GM19099 (cell line): Measurements from ENCODE around the gene TIMM17A.
A peak's percentile ranks its signal among the peaks of the same experiment; 100 is the strongest.

Experiments used
- POLR2A ChIP-seq: IDR thresholded peaks from 3 replicates; pipeline ENCODE4 v1.6.1; 2011; ENCODE audit warnings: low read depth; ENCODE audit not compliant: insufficient read length; ENCODE audit errors: extremely low read depth

TIMM17A gene

DNA sequence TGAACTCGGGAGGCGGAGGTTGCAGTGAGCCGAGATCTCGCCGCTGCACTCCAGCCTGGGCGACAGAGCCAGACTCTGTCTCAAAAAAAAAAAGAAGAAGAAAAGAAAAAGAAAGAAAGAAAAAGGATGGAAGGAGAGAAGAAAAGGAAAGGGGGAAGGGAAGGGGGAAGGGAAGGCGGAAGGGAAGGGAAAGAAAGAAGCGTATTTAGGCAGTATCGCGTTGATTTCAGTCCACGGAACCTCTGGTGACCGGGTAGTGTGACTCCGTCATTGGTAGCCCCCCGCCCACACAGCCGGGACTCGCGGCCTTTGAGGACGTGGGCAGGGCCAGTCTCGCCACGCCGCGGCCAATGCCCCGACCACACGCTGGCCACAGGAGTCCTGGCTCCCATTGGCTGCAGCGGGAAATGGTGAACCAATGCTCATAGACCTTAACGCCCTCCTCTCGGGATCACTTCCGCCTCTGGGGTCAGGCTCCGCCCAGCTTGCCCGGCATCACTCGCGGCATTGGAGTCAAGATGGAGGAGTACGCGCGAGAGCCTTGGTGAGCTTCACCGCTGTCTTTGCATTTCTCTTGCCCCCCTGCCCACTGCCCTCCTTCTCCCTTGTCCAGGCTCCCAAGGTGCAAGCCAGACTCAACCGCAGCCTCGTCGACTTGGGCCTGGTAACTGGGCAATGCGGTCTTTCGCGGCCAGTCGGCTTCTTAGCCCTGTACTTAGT, at the start of gene TIMM17A:
Gene TIMM17A, plus strand, starts transcription at position 495 of the 720 bp plus-strand sequence. Its CDS starts 24 bp downstream, at position 519.
- peak; percentile 98 for TF ChIP-seq POLR2A

DNA sequence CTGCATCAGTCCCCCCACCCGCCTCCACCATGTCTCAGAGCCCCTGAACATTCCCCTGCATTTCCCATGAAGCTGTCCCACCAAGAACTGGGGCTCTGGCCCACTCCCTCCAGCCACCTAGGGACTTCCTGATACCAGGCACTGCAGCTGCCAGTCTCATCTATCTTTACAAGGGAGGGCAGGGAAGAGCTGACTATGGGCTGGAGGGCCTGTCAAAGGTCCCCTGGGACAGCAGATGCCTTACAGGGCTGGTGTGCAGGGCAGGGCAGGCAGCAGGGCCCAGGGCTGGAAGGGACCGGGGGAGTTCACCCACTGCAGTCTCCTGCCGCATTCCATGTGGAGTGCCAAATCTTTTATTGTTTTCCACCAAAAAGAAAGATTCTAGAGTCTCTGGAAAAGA, 49.0 kb upstream of the TIMM17A start:
- no peak for TF ChIP-seq POLR2A

DNA sequence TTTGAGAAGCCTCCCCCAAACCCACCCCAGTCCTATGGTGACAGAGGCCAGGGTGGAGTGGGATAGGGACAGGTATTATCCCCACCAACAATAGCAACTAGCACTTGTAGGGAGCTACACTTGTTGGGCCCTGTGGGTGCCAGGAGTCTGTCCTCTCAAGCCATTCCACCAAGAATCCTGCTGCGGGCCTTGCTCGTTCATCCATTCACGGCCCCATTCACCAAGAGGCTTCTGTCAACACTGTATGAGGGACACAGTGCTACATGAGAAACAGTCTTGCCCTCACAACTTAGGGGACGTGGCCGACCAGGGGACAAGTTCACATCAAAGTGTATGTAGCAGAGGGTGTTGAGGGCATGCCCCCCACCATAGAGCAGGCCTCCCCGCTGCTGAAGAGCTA, 47.7 kb upstream of the TIMM17A start:
- no peak for TF ChIP-seq POLR2A

DNA sequence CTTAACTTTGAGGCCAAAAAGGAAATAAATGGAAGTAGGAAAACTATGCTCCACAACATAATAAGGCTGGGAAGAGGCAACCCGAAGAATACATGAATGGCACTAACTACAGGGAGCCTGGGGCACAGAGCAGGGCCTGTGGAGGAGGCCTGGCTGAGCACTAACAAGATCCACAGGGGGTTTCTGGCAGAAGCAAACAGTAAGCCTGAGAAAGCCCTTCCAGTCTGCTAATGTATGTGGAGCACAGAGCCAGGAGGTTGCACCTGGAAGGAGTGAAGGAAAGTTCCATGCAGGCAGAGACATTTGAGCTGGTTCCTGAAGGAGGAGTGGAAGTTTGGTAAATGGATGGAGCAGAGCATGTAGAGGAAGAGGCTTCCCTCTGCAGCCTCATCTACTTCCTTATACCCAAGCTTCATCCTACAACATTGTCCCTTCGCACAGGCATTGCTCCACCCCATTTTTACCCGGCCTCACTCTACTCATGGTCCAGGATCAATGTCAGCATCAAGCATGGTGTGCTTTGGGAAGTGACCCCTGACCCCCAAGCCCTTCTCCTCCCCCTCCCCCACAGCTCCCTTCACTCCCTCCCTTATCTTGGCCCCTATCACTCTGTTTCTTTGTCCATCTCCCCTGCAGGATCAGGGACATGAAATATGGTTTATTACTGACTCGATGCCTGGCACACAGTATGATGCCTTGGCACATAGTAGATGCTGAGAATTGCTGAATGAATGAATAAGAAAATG, 43.3 kb upstream of the TIMM17A start:
- no peak for TF ChIP-seq POLR2A

DNA sequence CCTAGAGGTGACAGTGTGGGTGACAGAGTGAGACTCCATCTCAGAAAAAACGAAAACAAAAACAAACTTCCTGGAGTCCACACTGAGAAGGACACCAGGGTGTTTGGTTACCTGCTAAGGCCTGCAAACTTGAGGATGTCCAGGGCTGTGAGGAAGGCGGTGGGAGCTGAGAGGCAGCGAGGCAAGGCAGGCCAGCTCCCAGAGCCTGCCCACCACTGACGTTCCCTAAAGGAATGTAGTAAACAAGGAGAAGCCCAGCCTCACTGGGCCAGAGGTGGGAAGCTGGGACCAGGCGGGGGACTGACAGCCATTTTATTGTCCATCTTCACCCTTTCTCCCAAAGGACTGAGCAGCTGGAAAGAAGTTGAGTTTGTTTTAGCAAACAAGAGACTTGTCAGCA, 42.5 kb upstream of the TIMM17A start:
- TF ChIP-seq POLR2A: no peak

DNA sequence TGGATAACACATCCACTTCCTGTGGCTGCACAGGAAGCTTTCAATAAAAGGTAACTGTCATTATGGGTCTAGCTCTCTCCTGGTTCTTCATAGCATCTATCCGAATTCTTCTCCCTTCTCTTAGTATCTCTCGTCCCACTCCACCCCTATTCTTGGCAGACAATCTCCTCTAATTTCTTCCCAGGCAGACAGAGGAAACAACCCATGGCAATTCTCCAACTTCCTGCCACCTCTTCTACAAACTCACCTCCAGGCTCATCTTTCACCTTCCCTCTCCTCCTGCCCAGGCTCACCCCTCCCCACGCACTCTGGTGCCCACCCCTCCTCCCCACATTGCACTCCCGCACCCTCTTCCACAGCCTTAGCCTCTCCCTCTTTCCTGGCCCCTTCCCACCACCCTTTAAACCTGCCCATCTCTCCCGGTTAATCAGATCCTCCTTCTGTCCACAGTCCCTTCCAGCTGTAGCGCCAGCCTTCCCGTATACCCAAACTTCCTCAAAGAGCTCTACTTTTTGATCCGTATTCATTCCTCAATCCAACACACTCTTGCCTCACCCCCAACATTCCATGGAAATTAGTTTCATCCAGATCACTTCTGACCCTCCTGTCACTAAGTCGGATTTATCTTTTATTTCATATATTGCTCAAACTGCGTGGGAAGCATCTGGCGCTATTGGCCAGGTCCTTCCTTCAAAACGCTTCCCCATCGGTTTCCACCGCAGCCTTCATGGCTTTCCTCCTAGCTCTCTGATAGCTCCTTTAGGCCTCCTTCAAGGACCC, 40.7 kb upstream of the TIMM17A start:
- no peak for TF ChIP-seq POLR2A

DNA sequence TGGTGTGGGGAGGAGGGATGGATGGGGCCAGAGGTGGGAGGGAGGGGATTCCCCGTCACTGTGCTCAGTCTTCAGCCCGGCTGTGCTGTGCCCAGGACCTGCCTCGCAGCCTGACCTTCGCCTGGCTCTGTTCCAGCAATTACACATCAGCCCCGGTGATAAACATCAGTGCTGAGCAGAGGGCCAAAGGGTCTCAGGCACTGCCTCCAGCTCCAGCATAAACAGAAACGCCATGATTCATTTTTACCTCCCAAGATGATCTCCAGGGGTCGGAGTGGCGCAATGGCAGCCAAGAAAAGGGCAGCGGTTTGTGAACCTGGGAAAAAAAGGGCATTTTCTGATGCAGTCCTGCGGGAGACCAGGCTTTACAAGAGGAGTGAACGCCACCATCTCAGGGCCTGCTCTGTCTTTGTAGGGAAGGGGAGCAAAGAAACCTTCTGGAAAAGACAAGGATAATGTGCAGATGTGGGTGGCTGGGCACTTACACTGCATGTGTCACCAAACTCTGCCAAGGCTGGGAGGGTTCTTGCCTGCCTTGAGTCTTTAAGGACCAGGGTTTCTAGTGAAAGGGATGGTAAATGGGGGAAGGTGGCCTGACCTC, 38.6 kb upstream of the TIMM17A start:
- no peak for TF ChIP-seq POLR2A

DNA sequence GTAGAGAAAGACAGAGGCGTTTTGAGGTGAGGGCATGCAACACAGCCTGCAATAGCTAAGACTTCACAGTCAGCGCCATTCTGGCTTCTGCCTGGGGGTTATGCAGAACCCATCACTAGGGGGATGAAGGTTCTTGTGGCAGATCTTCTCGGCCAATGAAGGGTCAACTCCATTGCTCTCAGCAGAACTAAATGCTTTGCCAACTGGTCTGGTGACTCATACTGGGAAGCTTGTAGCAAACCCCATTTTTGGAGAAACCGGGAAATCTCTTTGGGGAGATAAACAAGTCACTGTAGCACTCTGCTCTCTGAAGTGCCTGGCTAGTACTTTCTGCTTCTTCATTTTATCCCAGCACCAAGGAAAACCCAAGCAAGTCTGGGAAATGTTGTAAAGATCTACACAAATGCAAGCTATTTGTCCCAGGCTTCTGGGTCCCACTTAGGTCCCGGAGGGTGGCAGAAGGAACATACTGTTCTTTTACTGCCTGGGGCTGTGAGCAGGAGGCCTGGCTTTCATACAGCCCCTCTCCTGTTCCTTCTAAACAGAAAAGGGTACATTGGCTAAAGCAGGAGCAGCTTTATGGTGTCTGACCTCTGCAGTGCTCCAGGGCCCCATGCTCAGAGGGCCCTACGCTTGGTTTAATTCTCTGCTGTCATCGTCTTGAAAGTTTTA, 37.8 kb upstream of the TIMM17A start:
- no peak for TF ChIP-seq POLR2A

DNA sequence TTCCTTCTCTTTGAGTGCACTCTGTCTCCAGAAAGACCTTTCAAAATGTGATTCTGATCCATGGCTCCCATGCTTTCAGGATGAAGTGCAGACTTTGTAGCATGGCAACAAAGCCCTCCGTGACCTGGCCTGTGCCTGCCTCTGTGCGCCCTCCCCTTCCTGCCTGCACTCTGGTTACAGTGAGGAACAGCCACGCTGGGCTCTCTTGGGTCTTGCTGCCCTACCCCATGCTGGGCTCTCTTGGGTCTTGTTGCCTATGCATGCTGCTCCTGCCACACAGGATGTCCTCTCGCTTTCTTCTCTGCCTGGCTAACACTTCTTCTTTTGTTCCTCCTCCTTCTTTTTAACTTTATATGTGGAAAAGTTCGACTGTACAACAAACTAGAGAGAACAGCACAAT, 37.0 kb upstream of the TIMM17A start:
- TF ChIP-seq POLR2A: no peak

DNA sequence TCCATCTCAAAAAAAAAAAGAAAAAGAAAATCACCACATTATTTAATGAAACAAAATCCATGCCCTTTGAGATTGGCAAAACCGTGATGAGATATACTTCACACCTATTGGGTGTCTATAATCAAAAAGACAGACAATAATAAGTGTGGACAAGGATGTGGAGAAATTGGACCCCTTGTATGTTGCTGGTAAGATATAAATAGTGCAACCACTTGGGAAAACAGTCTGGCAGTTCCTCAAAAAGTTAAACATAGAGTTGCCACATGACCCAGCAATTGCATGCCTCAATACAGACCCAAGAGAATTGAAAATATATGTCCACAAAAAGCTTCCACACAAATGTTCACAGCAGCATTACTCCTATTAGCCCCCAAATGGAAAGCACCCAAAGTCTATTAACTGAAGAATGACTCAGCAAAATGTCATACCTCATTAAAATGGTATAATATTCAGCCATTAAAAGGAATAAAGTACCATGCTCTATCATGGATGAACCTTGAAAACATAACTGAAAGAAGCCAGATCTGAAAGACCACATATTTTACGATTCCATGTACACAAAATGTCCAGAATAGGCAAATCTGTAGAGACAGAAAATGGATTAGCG, 33.2 kb upstream of the TIMM17A start:
- no peak for TF ChIP-seq POLR2A

DNA sequence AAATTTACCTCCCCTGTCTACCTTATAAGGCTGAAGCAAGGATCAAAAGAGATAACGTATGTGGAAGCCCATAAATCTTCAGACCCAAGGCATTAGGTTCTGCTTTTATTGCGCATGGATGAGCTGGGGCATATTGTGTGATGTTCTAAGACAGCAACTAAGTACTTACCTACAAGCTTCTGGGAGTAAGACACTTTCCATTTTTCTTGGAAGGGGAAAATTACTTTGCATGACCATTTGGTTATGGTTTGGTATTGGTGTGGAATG, 30.1 kb upstream of the TIMM17A start:
- no peak for TF ChIP-seq POLR2A

DNA sequence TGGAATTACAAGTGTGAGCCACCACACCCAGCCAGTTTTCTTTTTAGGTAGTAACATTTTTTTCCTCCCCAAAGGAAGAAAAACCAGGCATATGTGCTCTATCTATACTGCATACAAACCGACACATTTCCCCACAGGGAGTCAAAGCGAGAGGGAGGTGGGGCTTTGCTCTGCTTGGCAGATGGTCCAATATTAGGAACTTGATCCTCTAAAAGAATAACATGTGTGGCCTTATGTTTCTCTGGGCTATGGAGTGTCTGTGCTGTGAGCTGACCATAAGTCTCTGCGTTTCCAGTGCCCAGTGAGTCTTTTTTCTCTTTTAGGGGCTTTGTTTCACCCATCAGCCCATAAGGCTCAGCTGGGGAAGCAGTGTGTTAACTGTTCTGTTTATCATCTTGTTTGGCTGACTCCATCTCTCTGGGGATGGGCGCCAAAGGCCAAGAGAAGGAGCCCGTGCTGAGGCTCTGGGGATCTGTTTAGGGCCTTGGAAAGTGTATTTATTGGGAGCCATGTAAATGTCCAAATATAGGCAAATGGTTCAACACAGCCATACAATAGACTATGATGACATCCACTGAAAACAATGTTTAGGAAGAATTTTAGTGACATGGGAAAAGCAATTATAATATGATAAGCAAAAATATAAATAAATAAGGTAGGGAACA, 29.2 kb upstream of the TIMM17A start:
- TF ChIP-seq POLR2A: no peak

DNA sequence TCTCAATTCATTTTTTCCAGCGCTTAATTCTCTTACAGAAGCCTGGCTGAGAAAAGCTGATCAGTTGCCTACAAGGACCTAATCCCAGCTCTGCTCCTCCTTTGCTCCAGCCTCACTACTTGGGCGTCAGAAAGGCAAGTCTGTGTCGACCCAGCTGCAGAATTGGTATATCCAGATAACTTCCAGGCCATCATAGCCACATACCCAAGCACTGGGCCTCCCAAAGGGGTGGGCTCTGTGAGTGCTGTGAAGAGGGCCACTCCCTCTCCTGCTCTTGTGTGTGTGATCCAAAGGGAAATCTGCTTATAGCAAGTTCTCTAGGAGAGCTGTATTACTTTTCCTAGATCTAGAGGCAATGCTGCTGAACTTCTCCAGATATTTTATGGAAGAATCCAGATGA, 27.0 kb upstream of the TIMM17A start:
- no peak for TF ChIP-seq POLR2A

DNA sequence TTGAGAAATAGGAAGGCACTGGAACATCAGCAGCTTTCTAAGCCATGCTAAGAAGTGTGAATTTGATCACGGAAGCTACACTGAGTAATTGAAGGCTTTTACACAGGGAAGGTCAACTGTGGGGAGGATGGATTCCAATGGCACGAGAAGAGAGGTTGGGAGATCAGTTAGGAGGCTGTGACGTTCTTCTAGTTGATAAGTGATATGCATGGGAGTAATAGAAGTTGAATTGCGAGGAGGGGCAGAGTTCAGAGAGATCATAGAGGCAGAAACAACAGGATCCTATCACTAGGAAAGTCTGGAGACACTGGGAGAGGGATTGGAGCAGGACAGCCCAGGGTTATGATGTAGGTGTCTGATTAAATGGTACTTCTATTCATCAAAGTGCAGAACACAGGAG, 25.2 kb upstream of the TIMM17A start:
- no peak for TF ChIP-seq POLR2A

DNA sequence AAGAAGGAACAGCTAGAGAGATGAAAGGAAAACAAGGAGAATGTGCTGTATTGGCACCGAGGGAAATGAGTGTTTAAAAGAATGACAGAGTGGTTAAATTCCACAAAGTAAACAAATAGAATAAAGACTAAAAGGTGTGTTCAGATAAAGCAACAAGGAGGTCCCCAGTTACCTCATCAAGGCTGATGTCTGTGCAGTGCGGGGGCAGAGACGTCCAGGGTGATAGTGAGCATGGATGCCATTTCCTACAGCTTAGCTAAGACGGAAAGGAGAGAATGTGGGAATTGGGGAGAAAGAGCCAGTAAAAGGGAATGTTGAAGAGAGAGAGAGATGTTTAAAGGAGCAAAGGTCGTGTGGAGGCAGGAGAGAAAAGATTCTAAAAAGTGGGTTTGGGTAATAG, 24.5 kb upstream of the TIMM17A start:
- no peak for TF ChIP-seq POLR2A
